Cardiac muscle cell (in vitro differentiated cells and primary cell): ENCODE measurements around the gene RFX1. TPM values are rescaled to one million over a fixed set of nuclear protein-coding genes. Genes with fewer than 3 reads are reported as not detected.

Source experiments
- DNase-seq, 2 donors: peaks; one replicate each; pipeline versions ENCODE4 v3.0.0 to v3.0.0-alpha.2; 2010 to 2017; ENCODE audit warnings: low read depth in 1 of 2, low spot score in 1 of 2
- H3K27ac ChIP-seq: fragments of 200-600 bp; sonication (generic); 2 replicates; pipeline ENCODE4 v1.5.1; 2016
- H3K27me3 ChIP-seq: fragments of 200-600 bp; sonication (generic); 2 replicates; pipeline ENCODE4 v1.6.0; 2016; ENCODE audit warnings: control low read depth
- H3K36me3 ChIP-seq: fragments of 200-600 bp; sonication (generic); 2 replicates; pipeline ENCODE4 v1.5.1; 2016; ENCODE audit warnings: control low read depth
- H3K4me1 ChIP-seq: fragments of 200-600 bp; sonication (generic); 2 replicates; pipeline ENCODE4 v1.8.1; 2017; ENCODE audit warnings: low read depth, mild to moderate bottlenecking, mixed run types
- H3K4me3 ChIP-seq: fragments of 200-600 bp; sonication (generic); 2 replicates; pipeline ENCODE4 v1.5.1; 2016; ENCODE audit warnings: mild to moderate bottlenecking
- H3K9me3 ChIP-seq: fragments of 200-600 bp; sonication (generic); 2 replicates; pipeline ENCODE4 v1.5.1; 2017; ENCODE audit warnings: low read depth, mild to moderate bottlenecking, control low read depth
- CTCF ChIP-seq: IDR thresholded peaks from 2 replicates; pipeline ENCODE4 v1.5.1; 2012; ENCODE audit warnings: low read depth, mild to moderate bottlenecking, low read length
- polyA plus RNA-seq: library from polyadenylated mRNA; unstranded; fragments of >200 nt; fragmentation: Nextera tagmentation; extraction: Ambion mirVana; gene quantifications from 2 replicates; pipeline ENCODE4 v1.2.1, GENCODE V29; 2016
- total RNA-seq: library from RNA; depleted of rRNA; stranded (reverse); fragments of >200 nt; gene quantifications from 2 replicates; pipeline ENCODE4 v1.2.3, GENCODE V29; 2016

Gene RFX1
- total and polyA plus RNA-seq, 2 experiments from 2014 or later = 3.3 to 8.9 TPM

GRCh38 chr19:13946414-13946813 is 59.7 kb downstream of the RFX1 start:
- Histone ChIP-seq H3K27me3 (no peaks in the 10 kb centered on the region), H3K9me3 (no peaks in the 10 kb centered on the region), H3K4me1 (no peaks in the 10 kb centered on the region), H3K36me3 (no peaks in the 10 kb centered on the region), H3K4me3 (no peak overlapping the region), H3K27ac (no peak overlapping the region)
- TF ChIP-seq CTCF = no peak
- no peak for DNase-seq

- no peak for DNase-seq
- Histone ChIP-seq H3K27me3 (no peaks in the 10 kb centered on the region), H3K4me3 (no peak overlapping the region), H3K4me1 (no peaks in the 10 kb centered on the region), H3K27ac (no peak overlapping the region), H3K36me3 (no peaks in the 10 kb centered on the region), H3K9me3 (no peaks in the 10 kb centered on the region)
- TF ChIP-seq CTCF = no peak
These were observed 64.0 kb downstream of the RFX1 start for GRCh38 chr19:13942023-13942684.

DNA sequence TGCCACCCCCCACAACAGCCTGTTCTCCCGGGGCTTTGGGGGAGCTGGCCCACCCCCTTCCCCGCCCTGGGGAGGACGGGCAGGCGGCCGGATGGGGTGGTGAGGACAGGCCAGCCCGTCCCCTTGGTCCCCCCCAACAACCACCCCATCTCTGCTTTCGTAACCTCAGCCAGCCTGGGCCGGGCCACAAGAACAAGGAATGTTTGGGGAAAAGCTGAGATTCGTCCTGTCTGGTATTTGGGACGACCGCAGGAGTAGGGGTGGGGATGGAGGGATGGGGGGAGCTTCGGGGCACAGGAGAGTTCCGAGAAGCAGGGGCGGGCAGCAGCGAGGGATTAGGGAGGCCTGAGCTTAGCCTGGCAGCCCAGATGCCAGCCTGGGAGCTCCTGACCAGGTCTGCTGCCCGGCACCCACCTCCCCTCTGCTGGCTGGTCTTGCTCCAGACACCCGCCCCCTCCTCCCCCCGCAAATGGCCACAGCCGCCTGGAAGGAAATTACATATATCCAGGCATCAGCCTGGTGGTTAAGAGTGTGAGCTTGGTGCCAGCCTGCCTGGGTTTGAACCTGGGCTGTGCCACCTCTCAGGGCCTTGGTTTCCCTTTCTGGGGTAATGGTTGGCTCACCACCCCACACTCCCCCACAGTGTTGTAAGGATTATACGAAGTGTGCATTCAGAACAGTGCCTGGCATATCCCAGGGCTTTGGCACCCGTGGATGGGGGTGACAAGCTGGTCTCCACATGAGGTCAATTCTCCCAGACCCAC is 67.6 kb downstream of the RFX1 start, which contains the start of gene PODNL1:
Gene PODNL1, minus strand, starts transcription at position 117 of the 764 bp plus-strand sequence. CDS start 236 bp downstream, outside the sequence.
- H3K4me1 ChIP-seq = peaks cover 6% of the 10 kb centered on the region

GRCh38 chr19:13937479-13938300 is 68.4 kb downstream of the RFX1 start:
- Histone ChIP-seq H3K4me3 (no peak overlapping the region), H3K4me1 (peaks cover 6% of the 10 kb centered on the region), H3K27ac (no peak overlapping the region), H3K36me3 (no peaks in the 10 kb centered on the region), H3K27me3 (no peaks in the 10 kb centered on the region), H3K9me3 (no peaks in the 10 kb centered on the region)
- peak in 1 of 2 donors; percentile 28 for DNase-seq
- no peak for TF ChIP-seq CTCF

More for the DNA sequence above, 67.6 kb downstream of the RFX1 start, which contains the start of gene PODNL1:
- DNase-seq = peak in 1 of 2 donors; percentile 89
- no peak within 1 kb of the TSS for H3K4me3 ChIP-seq
- no peaks in the 10 kb centered on the region for H3K9me3 ChIP-seq
- H3K27me3 ChIP-seq = no peaks in the 10 kb centered on the region
- no peaks in the 10 kb centered on the region for H3K36me3 ChIP-seq
- H3K27ac ChIP-seq = no peak within 1 kb of the TSS
- no peak for TF ChIP-seq CTCF

GRCh38 chr19:13935765-13936510 is 70.2 kb downstream of the RFX1 start:
- Histone ChIP-seq H3K9me3 (no peaks in the 10 kb centered on the region), H3K36me3 (no peaks in the 10 kb centered on the region), H3K4me3 (no peak overlapping the region), H3K27ac (no peak overlapping the region), H3K27me3 (no peaks in the 10 kb centered on the region), H3K4me1 (peaks cover 6% of the 10 kb centered on the region)
- no peak for TF ChIP-seq CTCF
- DNase-seq = peak; percentile 40 to 50
